Gastrocnemius medialis (tissue), 4 donors: ENCODE measurements around the gene WDFY2. TPM values are rescaled to one million over a fixed set of nuclear protein-coding genes. Genes with fewer than 3 reads are reported as not detected.

Source experiments
- ATAC-seq, 2 donors: fragments of 150-250 bp; one replicate each; pipeline ENCODE4 v1.9.1; 2016
- DNase-seq, 2 donors: peaks; one replicate each; pipeline ENCODE4 v3.0.0-alpha.2; 2019
- H3K27ac ChIP-seq, 4 donors: fragments of 200-600 bp; sonication (generic); 1 replicate in 1 of 4; 2 replicates in 3 of 4; pipeline ENCODE4 v1.5.1; 2016 to 2018; ENCODE audit warnings: mild to moderate bottlenecking in 2 of 4, moderate library complexity in 1 of 4
- H3K27me3 ChIP-seq, 3 donors: fragments of 200-600 bp; sonication (generic) in 2 of 3; 1 replicate in 1 of 3; 2 replicates in 2 of 3; pipeline versions ENCODE4 v1.5.1 to v1.6.0; 2016 to 2019; ENCODE audit warnings: mild to moderate bottlenecking in 1 of 3, moderate library complexity in 1 of 3
- H3K36me3 ChIP-seq, 2 donors: fragments of 200-600 bp; sonication (generic) in 1 of 2; one replicate each; pipeline ENCODE4 v1.5.1; 2017 to 2018
- H3K4me1 ChIP-seq, 2 donors: fragments of 200-600 bp; sonication (generic) in 1 of 2; one replicate each; pipeline ENCODE4 v1.5.1; 2016 to 2017; ENCODE audit warnings: mild to moderate bottlenecking in 2 of 2
- H3K4me3 ChIP-seq, 4 donors: fragments of 200-600 bp; sonication (generic) in 3 of 4; 1 replicate in 1 of 4; 2 replicates in 3 of 4; pipeline ENCODE4 v1.5.1; 2016 to 2019; ENCODE audit warnings: mild to moderate bottlenecking in 2 of 4
- H3K9me3 ChIP-seq, 3 donors: fragments of 200-600 bp; sonication (generic) in 2 of 3; 1 replicate in 1 of 3; 2 replicates in 2 of 3; pipeline ENCODE4 v1.5.1; 2016 to 2019
- POLR2A ChIP-seq, 2 donors: fragments of 450-650 bp; IDR thresholded peaks; one replicate each; pipeline ENCODE4 v1.6.1; 2017; ENCODE audit warnings: antibody characterized with exemption in 2 of 2, mild to moderate bottlenecking in 2 of 2, moderate library complexity in 2 of 2
- in situ Hi-C, 4 donors: fragments of 200-750 bp; cut with MboI; loops; one replicate each; pipeline versions ENCODE4 v1.15.0 to v1.8.0; 2017; ENCODE audit warnings: low sequenced_read_pairs in 4 of 4
- intact Hi-C: fragments of 100-400 bp; cut with DNase I; formaldehyde crosslinking; loops from one replicate; pipeline ENCODE4 v1.15.1; 2023; ENCODE audit warnings: low total_unique reads
- total RNA-seq, 4 donors: library from RNA; depleted of rRNA; stranded (reverse); fragments of >200 nt; gene quantifications; one replicate each; pipeline versions ENCODE4 v1.1.0 to v1.2.3, GENCODE V29; 2016
- TF ChIP-seq, protein P1 (sequence below), 5 experiments: fragments of 450-650 bp in 3 of 5; fragments of 200-600 bp in 2 of 5; sonication (generic) in 2 of 5; IDR thresholded peaks in 4 of 5; conservative IDR thresholded peaks in 1 of 5; 1 replicate in 4 of 5; 2 replicates in 1 of 5; pipeline ENCODE4 v1.5.1; 2016 to 2019; ENCODE audit warnings: antibody characterized with exemption in 5 of 5, mild to moderate bottlenecking in 3 of 5, moderate library complexity in 3 of 5

Gene WDFY2
- total RNA-seq, 4 donors from 2014 or later = 0.98 to 2.8 (median 1.7) TPM

DNA sequence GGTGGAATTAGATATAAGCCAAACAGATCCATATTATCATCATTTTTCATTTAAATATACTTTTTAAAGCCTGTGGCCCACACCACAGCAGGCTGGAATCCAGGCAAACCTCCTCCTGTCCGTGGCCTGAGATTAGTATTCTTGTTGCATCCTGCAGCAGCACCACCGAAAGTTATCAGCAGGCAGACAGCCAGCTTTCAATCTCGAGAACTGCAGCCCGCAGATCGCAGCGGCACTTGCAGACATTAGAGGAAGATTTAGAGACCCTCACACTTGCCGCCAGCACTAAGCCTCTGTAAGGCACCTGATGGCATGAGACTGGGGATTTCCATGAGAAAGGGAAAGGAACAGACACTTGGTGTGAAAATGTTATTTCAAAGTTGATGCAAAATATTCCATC, 212.3 kb downstream of the WDFY2 start:
- in situ Hi-C loops (no loop called here), intact Hi-C loops (no loop called here)
- Histone ChIP-seq H3K9me3 (no peaks in the 10 kb centered on the region), H3K27me3 (no peaks in the 10 kb centered on the region), H3K36me3 (peaks cover 0 to 14% of the 10 kb centered on the region in 2 donors), H3K4me3 (no peak overlapping the region), H3K4me1 (peaks cover 11 to 17% of the 10 kb centered on the region in 2 donors), H3K27ac (no peak overlapping the region)
- no peak for ATAC-seq
- DNase-seq = no peak
- TF ChIP-seq, protein P1, sequence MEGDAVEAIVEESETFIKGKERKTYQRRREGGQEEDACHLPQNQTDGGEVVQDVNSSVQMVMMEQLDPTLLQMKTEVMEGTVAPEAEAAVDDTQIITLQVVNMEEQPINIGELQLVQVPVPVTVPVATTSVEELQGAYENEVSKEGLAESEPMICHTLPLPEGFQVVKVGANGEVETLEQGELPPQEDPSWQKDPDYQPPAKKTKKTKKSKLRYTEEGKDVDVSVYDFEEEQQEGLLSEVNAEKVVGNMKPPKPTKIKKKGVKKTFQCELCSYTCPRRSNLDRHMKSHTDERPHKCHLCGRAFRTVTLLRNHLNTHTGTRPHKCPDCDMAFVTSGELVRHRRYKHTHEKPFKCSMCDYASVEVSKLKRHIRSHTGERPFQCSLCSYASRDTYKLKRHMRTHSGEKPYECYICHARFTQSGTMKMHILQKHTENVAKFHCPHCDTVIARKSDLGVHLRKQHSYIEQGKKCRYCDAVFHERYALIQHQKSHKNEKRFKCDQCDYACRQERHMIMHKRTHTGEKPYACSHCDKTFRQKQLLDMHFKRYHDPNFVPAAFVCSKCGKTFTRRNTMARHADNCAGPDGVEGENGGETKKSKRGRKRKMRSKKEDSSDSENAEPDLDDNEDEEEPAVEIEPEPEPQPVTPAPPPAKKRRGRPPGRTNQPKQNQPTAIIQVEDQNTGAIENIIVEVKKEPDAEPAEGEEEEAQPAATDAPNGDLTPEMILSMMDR (IDR thresholded peaks at IDR 0.05 in 4 of 5, conservative IDR thresholded peaks at IDR 0.05 in 1 of 5) = no peak
- no peak for TF ChIP-seq POLR2A (IDR thresholded peaks at IDR 0.05)

DNA sequence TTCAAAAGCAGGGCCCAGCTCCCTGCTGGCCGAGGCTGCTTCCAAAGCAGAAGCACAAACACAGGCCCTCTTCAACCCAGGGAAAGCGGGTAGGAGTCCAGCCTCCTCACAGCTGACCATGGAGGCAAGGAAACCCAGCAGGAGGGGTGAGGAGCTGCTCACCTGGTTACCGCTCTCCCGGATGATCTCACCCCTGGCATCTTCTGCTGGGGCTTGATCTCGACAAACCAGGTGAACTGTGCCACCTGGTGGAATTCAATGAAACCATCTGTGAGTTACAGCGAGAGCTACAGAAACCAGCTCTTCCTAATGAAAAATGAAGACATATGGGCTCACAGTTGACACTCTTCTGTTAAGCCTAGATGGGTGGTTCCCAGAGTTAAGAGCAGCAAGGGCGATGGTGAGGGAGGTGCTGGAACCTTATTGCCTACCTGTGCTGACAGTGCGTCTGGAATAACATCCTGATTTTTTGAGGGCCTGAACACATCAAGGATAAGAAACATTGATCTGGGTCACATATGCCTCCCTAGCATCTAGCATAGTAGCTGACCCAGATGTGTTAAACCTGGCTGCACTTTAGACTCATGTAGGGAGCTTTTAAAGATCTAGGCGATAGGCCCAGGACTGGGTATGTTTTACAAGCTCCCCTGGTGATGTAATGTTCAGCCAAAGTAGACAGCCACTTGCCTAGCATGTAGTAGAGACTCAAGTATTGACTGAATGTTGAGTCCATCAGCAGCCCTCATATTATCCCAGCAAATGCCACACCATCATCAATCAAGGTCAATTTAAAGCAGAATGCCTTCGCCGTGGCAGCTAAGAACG, 213.6 kb downstream of the WDFY2 start:
- no peak for TF ChIP-seq POLR2A (IDR thresholded peaks at IDR 0.05)
- TF ChIP-seq, protein P1 (IDR thresholded peaks at IDR 0.05 in 4 of 5, conservative IDR thresholded peaks at IDR 0.05 in 1 of 5) = peak in 2 of 5 experiments; percentile 14 to 23
- DNase-seq (no peak), ATAC-seq (no peak)
- intact Hi-C loops = no loop called here
- peaks cover 0 to 14% of the 10 kb centered on the region in 2 donors for H3K36me3 ChIP-seq
- H3K27me3 ChIP-seq = no peaks in the 10 kb centered on the region
- no peak overlapping the region for H3K4me3 ChIP-seq
- peaks cover 23 to 25% of the 10 kb centered on the region in 2 donors for H3K4me1 ChIP-seq
- no peaks in the 10 kb centered on the region for H3K9me3 ChIP-seq
- H3K27ac ChIP-seq = no peak overlapping the region
- in situ Hi-C loops = no loop called here

DNA sequence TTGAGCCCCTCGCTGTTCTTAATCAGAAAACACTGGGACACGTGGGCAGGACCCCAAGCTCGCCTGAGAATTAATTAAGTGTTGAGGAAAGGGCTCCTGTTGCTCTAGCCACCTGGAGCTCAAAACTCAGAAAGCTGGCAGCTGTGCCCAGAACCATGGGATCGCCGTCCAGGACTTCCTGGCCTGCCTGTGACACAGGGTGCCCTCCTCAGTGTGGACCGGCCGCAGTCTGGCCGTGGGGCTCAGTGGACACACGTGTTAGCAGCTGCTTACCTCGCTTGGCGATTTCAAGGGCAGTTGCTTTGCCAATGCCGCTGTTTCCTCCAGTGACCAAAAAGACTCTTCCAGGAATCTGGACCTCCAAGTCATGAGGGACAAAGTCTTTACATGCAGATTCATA, 215.0 kb downstream of the WDFY2 start:
- Histone ChIP-seq H3K27me3 (no peaks in the 10 kb centered on the region), H3K4me3 (no peak overlapping the region), H3K9me3 (no peaks in the 10 kb centered on the region), H3K4me1 (peaks cover 28 to 29% of the 10 kb centered on the region in 2 donors), H3K27ac (no peak overlapping the region), H3K36me3 (peaks cover 0 to 14% of the 10 kb centered on the region in 2 donors)
- in situ Hi-C loops = no loop called here
- DNase-seq (no peak), ATAC-seq (no peak)
- no peak for TF ChIP-seq POLR2A (IDR thresholded peaks at IDR 0.05)
- TF ChIP-seq, protein P1 (IDR thresholded peaks at IDR 0.05 in 4 of 5, conservative IDR thresholded peaks at IDR 0.05 in 1 of 5) = no peak
- intact Hi-C loops = no loop called here

DNA sequence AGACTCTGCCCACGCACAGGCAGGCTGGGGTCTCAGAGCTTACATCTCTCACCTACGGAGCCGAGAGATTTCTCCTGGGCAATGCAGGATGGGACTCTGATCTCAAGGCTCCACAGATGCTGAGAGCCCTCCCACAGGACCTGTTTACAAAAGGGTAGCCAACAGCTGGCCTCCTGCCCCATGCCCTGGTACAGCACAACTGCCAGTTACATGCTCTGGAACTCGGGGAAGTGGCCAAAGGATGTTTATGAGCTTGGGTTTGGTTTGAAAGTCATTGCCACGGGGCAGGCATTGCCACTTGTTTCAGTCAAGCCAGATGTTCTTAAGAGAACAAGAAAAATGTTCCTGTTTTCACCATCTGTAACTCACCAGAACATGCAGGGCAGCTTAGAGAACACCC, 216.2 kb downstream of the WDFY2 start:
- H3K27ac ChIP-seq = peak overlapping the region; percentile 89 to 100 (median 96)
- H3K27me3 ChIP-seq = no peaks in the 10 kb centered on the region
- H3K4me1 ChIP-seq = peaks cover 37 to 40% of the 10 kb centered on the region in 2 donors
- no peak overlapping the region for H3K4me3 ChIP-seq
- ATAC-seq (peak in 1 of 2 donors; percentile 1), DNase-seq (peak; percentile 44 to 48)
- H3K9me3 ChIP-seq = no peaks in the 10 kb centered on the region
- in situ Hi-C loops (loop anchor here in 3 of 4 donors (10.0 to 25.0 kb wide), 7 partner anchors 212 to 637 kb away; partner anchors contain the start of genes WDFY2 (in 3 of the 3), ALG11 (in 1 of the 3), ATP7B (in 1 of the 3) and NEK5 (in 1 of the 3)), intact Hi-C loops (loop anchor here (5.0 to 10.0 kb wide), 4 partner anchors 394 to 1673 kb away; partner anchors contain the start of genes CKAP2, FAM124A and VPS36)
- peaks cover 0 to 14% of the 10 kb centered on the region in 2 donors for H3K36me3 ChIP-seq
- TF ChIP-seq POLR2A (IDR thresholded peaks at IDR 0.05) = no peak
- TF ChIP-seq, protein P1 (IDR thresholded peaks at IDR 0.05 in 4 of 5, conservative IDR thresholded peaks at IDR 0.05 in 1 of 5) = no peak
